Measurements from ENCODE around the gene CCDC91. TPM values are rescaled to one million over a fixed set of nuclear protein-coding genes. Genes with fewer than 3 reads are reported as not detected.

The CCDC91 gene
- total RNA-seq (33.6 and 47.6 TPM in 2 replicates), polyA plus RNA-seq (16.3 and 23.9 TPM in 2 replicates), polyA minus RNA-seq (ENCODE audit: low replicate concordance) (1.8 and 3.3 TPM in 2 replicates)
- 14.8 and 21.4 TPM in 2 replicates for polyA plus RNA-seq (2012)

- peak within 1 kb of the TSS; percentile 74 to 95 (median 82) for H3K4me3 ChIP-seq (replicated peaks in 1 of 4; ENCODE audit: control extremely low read depth in 1 of 4, insufficient read depth in 1 of 4, low read depth in 3 of 4, low read length in 4 of 4)
- H3K36me3 ChIP-seq (ENCODE audit: control insufficient read depth, insufficient read depth, low read length): no peaks in the 10 kb centered on the region
- DNase-seq (ENCODE audit: low read depth in 2 of 2): peak; percentile 79 to 87
- no peaks in the 10 kb centered on the region for H3K27me3 ChIP-seq (ENCODE audit: control insufficient read depth, insufficient read depth, low read length)
- no peaks in the 10 kb centered on the region for H3K9me3 ChIP-seq (ENCODE audit: control insufficient read depth, insufficient read depth, low read depth, low read length)
- no peaks in the 10 kb centered on the region for H4K20me1 ChIP-seq (ENCODE audit: control insufficient read depth, extremely low read depth, insufficient read depth, low read length)
- H2AFZ ChIP-seq (ENCODE audit: low read length): peak within 1 kb of the TSS; percentile 77
- peak within 1 kb of the TSS; percentile 94 for H3K4me2 ChIP-seq (ENCODE audit: extremely low read depth, insufficient read depth, low read length)
- TF ChIP-seq CTCF (conservative IDR thresholded peaks at IDR 0.05 in 1 of 2, IDR thresholded peaks at IDR 0.05 in 1 of 2; ENCODE audit: low read depth in 1 of 2, low read length in 2 of 2): no peak
- no peak for TF ChIP-seq EZH2 (IDR thresholded peaks at IDR 0.05; ENCODE audit: low read length, missing control alignments)
- H3K9ac ChIP-seq (ENCODE audit: insufficient read depth, low read length): peak within 1 kb of the TSS; percentile 98
- peaks cover 7% of the 10 kb centered on the region for H3K79me2 ChIP-seq (ENCODE audit: control insufficient read depth, insufficient read depth, low read length)
- H3K27ac ChIP-seq (ENCODE audit: insufficient read depth, low read length): peak within 1 kb of the TSS; percentile 99
- H3K4me1 ChIP-seq (ENCODE audit: control insufficient read depth, extremely low read depth, insufficient read depth, low read length): peaks cover 8% of the 10 kb centered on the region
These were observed at the start of gene CCDC91 for GRCh38 chr12:28190321-28191050. CCDC91 (plus strand) TSS chr12:28190456; CDS start chr12:28257216, 66,760 bp downstream.

GRCh38 chr12:28144059-28144458 is 46.2 kb upstream of the CCDC91 start:
- Histone ChIP-seq H3K27ac (ENCODE audit: insufficient read depth, low read length) (no peak overlapping the region), H3K4me2 (ENCODE audit: extremely low read depth, insufficient read depth, low read length) (no peak overlapping the region), H2AFZ (ENCODE audit: low read length) (no peak overlapping the region), H3K79me2 (ENCODE audit: control insufficient read depth, insufficient read depth, low read length) (no peaks in the 10 kb centered on the region), H3K36me3 (ENCODE audit: control insufficient read depth, insufficient read depth, low read length) (no peaks in the 10 kb centered on the region), H3K27me3 (ENCODE audit: control insufficient read depth, insufficient read depth, low read length) (no peaks in the 10 kb centered on the region), H4K20me1 (ENCODE audit: control insufficient read depth, extremely low read depth, insufficient read depth, low read length) (no peaks in the 10 kb centered on the region), H3K4me1 (ENCODE audit: control insufficient read depth, extremely low read depth, insufficient read depth, low read length) (no peaks in the 10 kb centered on the region), H3K9ac (ENCODE audit: insufficient read depth, low read length) (no peak overlapping the region), H3K9me3 (ENCODE audit: control insufficient read depth, insufficient read depth, low read depth, low read length) (no peaks in the 10 kb centered on the region), H3K4me3 (replicated peaks in 1 of 4; ENCODE audit: control extremely low read depth in 1 of 4, insufficient read depth in 1 of 4, low read depth in 3 of 4, low read length in 4 of 4) (no peak overlapping the region)
- TF ChIP-seq EZH2 (IDR thresholded peaks at IDR 0.05; ENCODE audit: low read length, missing control alignments): no peak
- no peak for TF ChIP-seq CTCF (conservative IDR thresholded peaks at IDR 0.05 in 1 of 2, IDR thresholded peaks at IDR 0.05 in 1 of 2; ENCODE audit: low read depth in 1 of 2, low read length in 2 of 2)
- no peak for DNase-seq (ENCODE audit: low read depth in 2 of 2)

- Histone ChIP-seq H3K9ac (ENCODE audit: insufficient read depth, low read length) (no peak overlapping the region), H3K27me3 (ENCODE audit: control insufficient read depth, insufficient read depth, low read length) (no peaks in the 10 kb centered on the region), H3K4me1 (ENCODE audit: control insufficient read depth, extremely low read depth, insufficient read depth, low read length) (no peaks in the 10 kb centered on the region), H3K4me2 (ENCODE audit: extremely low read depth, insufficient read depth, low read length) (no peak overlapping the region), H3K36me3 (ENCODE audit: control insufficient read depth, insufficient read depth, low read length) (no peaks in the 10 kb centered on the region), H3K79me2 (ENCODE audit: control insufficient read depth, insufficient read depth, low read length) (no peaks in the 10 kb centered on the region), H2AFZ (ENCODE audit: low read length) (no peak overlapping the region), H4K20me1 (ENCODE audit: control insufficient read depth, extremely low read depth, insufficient read depth, low read length) (no peaks in the 10 kb centered on the region), H3K4me3 (replicated peaks in 1 of 4; ENCODE audit: control extremely low read depth in 1 of 4, insufficient read depth in 1 of 4, low read depth in 3 of 4, low read length in 4 of 4) (no peak overlapping the region), H3K9me3 (ENCODE audit: control insufficient read depth, insufficient read depth, low read depth, low read length) (no peaks in the 10 kb centered on the region), H3K27ac (ENCODE audit: insufficient read depth, low read length) (no peak overlapping the region)
- TF ChIP-seq EZH2 (IDR thresholded peaks at IDR 0.05; ENCODE audit: low read length, missing control alignments) (no peak), CTCF (conservative IDR thresholded peaks at IDR 0.05 in 1 of 2, IDR thresholded peaks at IDR 0.05 in 1 of 2; ENCODE audit: low read depth in 1 of 2, low read length in 2 of 2) (no peak)
- no peak for DNase-seq (ENCODE audit: low read depth in 2 of 2)
These were observed 45.7 kb upstream of the CCDC91 start for GRCh38 chr12:28144532-28144931.

All from fibroblast of lung (primary cell).